HL-60 (cell line): ENCODE data around the gene SKI.

Experiments used
- CTCF ChIP-seq: IDR thresholded peaks from one replicate; pipeline ENCODE4 v1.5.1; 2011; ENCODE audit warnings: low read length, control low read depth, inconsistent platforms; ENCODE audit not compliant: insufficient read depth
- GABPA ChIP-seq: IDR thresholded peaks from 2 replicates; pipeline ENCODE4 v1.6.1; 2012; ENCODE audit warnings: low read depth

GRCh38 chr1:2356911-2357845 lies 129.1 kb downstream of the SKI start:
- TF ChIP-seq CTCF, result no peak
- TF ChIP-seq GABPA, result no peak
